CD4-positive, alpha-beta T cell (primary cell): ENCODE results near the gene HDAC9. TPM values are rescaled to one million over a fixed set of nuclear protein-coding genes. Genes with fewer than 3 reads are reported as not detected.

Experiments
- ATAC-seq: fragments of 200-7000 bp; cut with Tn5 transposase; one replicate; pipeline ENCODE4 v1.10.0; 2022; ENCODE audit warnings: mild to moderate bottlenecking; ENCODE audit not compliant: poor library complexity
- CTCF ChIA-PET: fragments of 350-600 bp; sonication (Branson Sonifier 250); formaldehyde crosslinking; loops from one replicate; lab custom pipeline; 2021; ENCODE audit warnings: antibody characterized with exemption, inconsistent platforms; lab: Charles Lee
- POLR2A ChIA-PET: fragments of 350-600 bp; sonication (Branson Sonifier 250); formaldehyde crosslinking; loops from one replicate; lab custom pipeline; 2021; ENCODE audit warnings: antibody characterized with exemption, inconsistent platforms; lab: Charles Lee
- DNase-seq, 14 experiments: peaks; one replicate each; pipeline ENCODE4 v3.0.0-alpha.2; 2013 to 2020; ENCODE audit warnings: mixed read lengths in 2 of 14
- H3K27ac ChIP-seq, 2 donors: one replicate each; pipeline versions ENCODE4 v1.5.1 to v1.7.0; 2013; ENCODE audit warnings: low read length in 2 of 2, low read depth in 1 of 2, mild to moderate bottlenecking in 1 of 2
- H3K27me3 ChIP-seq, 2 experiments: 1 replicate in 1 of 2; 2 replicates in 1 of 2; pipeline versions ENCODE4 v1.6.1 to v1.7.0; 2013; ENCODE audit warnings: low read length in 2 of 2, control low read depth in 1 of 2, mild to moderate bottlenecking in 1 of 2, moderate library complexity in 1 of 2; ENCODE audit not compliant: insufficient read depth in 2 of 2, control insufficient read depth in 1 of 2
- H3K36me3 ChIP-seq: one replicate; pipeline ENCODE4 v1.6.1; 2013; ENCODE audit warnings: low read length, control low read depth; ENCODE audit not compliant: insufficient read depth
- H3K4me1 ChIP-seq: one replicate; pipeline ENCODE4 v1.6.1; 2013; ENCODE audit warnings: low read length, control low read depth; ENCODE audit not compliant: insufficient read depth
- H3K4me3 ChIP-seq: one replicate; pipeline ENCODE4 v1.5.1; 2013; ENCODE audit warnings: mild to moderate bottlenecking, low read length, moderate library complexity
- H3K9me3 ChIP-seq, 2 experiments: 1 replicate in 1 of 2; 2 replicates in 1 of 2; pipeline versions ENCODE4 v1.6.1 to v1.7.0; 2013; ENCODE audit warnings: low read length in 2 of 2, mild to moderate bottlenecking in 2 of 2, control low read depth in 1 of 2, moderate library complexity in 1 of 2; ENCODE audit not compliant: control insufficient read depth in 1 of 2, insufficient read depth in 1 of 2
- H3K27ac Mint-ChIP-seq: one replicate; pipeline ENCODE4 v1.8.0; 2020; ENCODE audit warnings: mixed read lengths
- H3K27me3 Mint-ChIP-seq: one replicate; pipeline ENCODE4 v1.8.0; 2021; ENCODE audit warnings: mixed read lengths
- H3K36me3 Mint-ChIP-seq: one replicate; pipeline ENCODE4 v1.8.0; 2021; ENCODE audit warnings: low read depth, mixed read lengths
- H3K4me1 Mint-ChIP-seq: one replicate; pipeline ENCODE4 v1.8.0; 2021; ENCODE audit warnings: low read depth, mixed read lengths
- H3K4me3 Mint-ChIP-seq: one replicate; pipeline ENCODE4 v1.8.0; 2020; ENCODE audit warnings: mild to moderate bottlenecking, mixed read lengths
- H3K9me3 Mint-ChIP-seq: one replicate; pipeline ENCODE4 v1.8.0; 2020; ENCODE audit warnings: mixed read lengths
- intact Hi-C, 2 experiments: fragments of 100-400 bp; cut with DNase I in 1 of 2; cut with micrococcal nuclease in 1 of 2; formaldehyde crosslinking; loops; one replicate each; pipeline versions ENCODE4 v1.15.1 to v1.9.0; 2023 to 2025; cut with DNase I, micrococcal nuclease
- total RNA-seq, 174 experiments: library from RNA in 2 of 174; stranded (reverse) in 2 of 174; gene quantifications; one replicate each; pipeline ENCODE4 v1.2.3 and lab custom pipeline; 2021 to 2026
- TF ChIP-seq, protein P1 (sequence below): fragments of 200-600 bp; IDR thresholded peaks from one replicate; pipeline ENCODE4 v1.8.0; 2022; ENCODE audit warnings: antibody characterized with exemption, mild to moderate bottlenecking

HDAC9 gene
- total RNA-seq, 2 experiments from 2014 or later: 0.73 to 1.2 TPM

GRCh38 chr7:18511351-18512140, 16.0 kb downstream of the HDAC9 start:
- TF ChIP-seq, protein P1, sequence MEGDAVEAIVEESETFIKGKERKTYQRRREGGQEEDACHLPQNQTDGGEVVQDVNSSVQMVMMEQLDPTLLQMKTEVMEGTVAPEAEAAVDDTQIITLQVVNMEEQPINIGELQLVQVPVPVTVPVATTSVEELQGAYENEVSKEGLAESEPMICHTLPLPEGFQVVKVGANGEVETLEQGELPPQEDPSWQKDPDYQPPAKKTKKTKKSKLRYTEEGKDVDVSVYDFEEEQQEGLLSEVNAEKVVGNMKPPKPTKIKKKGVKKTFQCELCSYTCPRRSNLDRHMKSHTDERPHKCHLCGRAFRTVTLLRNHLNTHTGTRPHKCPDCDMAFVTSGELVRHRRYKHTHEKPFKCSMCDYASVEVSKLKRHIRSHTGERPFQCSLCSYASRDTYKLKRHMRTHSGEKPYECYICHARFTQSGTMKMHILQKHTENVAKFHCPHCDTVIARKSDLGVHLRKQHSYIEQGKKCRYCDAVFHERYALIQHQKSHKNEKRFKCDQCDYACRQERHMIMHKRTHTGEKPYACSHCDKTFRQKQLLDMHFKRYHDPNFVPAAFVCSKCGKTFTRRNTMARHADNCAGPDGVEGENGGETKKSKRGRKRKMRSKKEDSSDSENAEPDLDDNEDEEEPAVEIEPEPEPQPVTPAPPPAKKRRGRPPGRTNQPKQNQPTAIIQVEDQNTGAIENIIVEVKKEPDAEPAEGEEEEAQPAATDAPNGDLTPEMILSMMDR: no peak
- POLR2A ChIA-PET: no interaction called here
- H3K27ac ChIP-seq: no peak overlapping the region
- intact Hi-C loops: no loop called here
- Mint-ChIP-seq H3K27me3 (no peaks in the 10 kb centered on the region), H3K27ac (no peak overlapping the region), H3K36me3 (no peaks in the 10 kb centered on the region), H3K4me1 (no peaks in the 10 kb centered on the region), H3K4me3 (no peak overlapping the region), H3K9me3 (no peaks in the 10 kb centered on the region)
- CTCF ChIA-PET: no interaction called here
- no peak overlapping the region for H3K4me3 ChIP-seq
- H3K27me3 ChIP-seq: no peaks in the 10 kb centered on the region
- no peak for ATAC-seq
- H3K9me3 ChIP-seq: no peaks in the 10 kb centered on the region
- no peak for DNase-seq
- no peaks in the 10 kb centered on the region for H3K36me3 ChIP-seq
- H3K4me1 ChIP-seq: no peaks in the 10 kb centered on the region

DNA sequence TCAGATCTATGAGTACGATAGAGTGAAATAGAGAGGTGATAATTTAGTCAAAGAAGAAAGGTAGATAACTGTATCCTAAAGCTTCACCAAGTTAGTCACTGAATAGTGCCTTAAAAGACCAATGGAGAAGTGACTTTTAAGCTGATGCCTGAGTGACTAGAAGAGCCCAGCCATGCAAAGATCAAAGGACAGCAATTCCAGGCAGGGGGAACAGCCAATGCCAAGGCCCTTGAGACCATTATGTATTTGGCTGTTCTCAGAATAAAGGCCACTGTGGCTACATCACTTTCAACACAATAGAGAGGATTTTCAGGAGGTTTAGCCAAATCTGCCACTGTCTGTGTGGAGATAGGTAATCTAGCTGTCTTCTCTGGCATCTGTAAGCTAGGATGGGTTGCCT, 17.8 kb downstream of the HDAC9 start:
- Histone ChIP-seq H3K4me1 (no peaks in the 10 kb centered on the region), H3K36me3 (no peaks in the 10 kb centered on the region), H3K9me3 (no peaks in the 10 kb centered on the region), H3K4me3 (no peak overlapping the region), H3K27ac (no peak overlapping the region), H3K27me3 (no peaks in the 10 kb centered on the region)
- Mint-ChIP-seq H3K4me3 (no peak overlapping the region), H3K27ac (no peak overlapping the region), H3K27me3 (no peaks in the 10 kb centered on the region), H3K36me3 (no peaks in the 10 kb centered on the region), H3K9me3 (no peaks in the 10 kb centered on the region), H3K4me1 (no peaks in the 10 kb centered on the region)
- ATAC-seq: no peak
- TF ChIP-seq, protein P1: no peak
- intact Hi-C loops: no loop called here
- ChIA-PET POLR2A (no interaction called here), CTCF (interaction anchor here (1.1 kb wide), 1 partner anchor 8 kb away, joined by 5 read pairs; no protein-coding TSS in a partner anchor)
- no peak for DNase-seq

- H3K4me1 ChIP-seq: no peaks in the 10 kb centered on the region
- H3K4me3 ChIP-seq: no peak overlapping the region
- no peaks in the 10 kb centered on the region for H3K9me3 Mint-ChIP-seq
- TF ChIP-seq, protein P1: no peak
- no peaks in the 10 kb centered on the region for H3K36me3 Mint-ChIP-seq
- no peak for DNase-seq
- ChIA-PET CTCF (no interaction called here), POLR2A (no interaction called here)
- intact Hi-C loops: no loop called here
- H3K9me3 ChIP-seq: no peaks in the 10 kb centered on the region
- no peaks in the 10 kb centered on the region for H3K27me3 Mint-ChIP-seq
- ATAC-seq: no peak
- H3K4me1 Mint-ChIP-seq: no peaks in the 10 kb centered on the region
- H3K4me3 Mint-ChIP-seq: no peak overlapping the region
- no peak overlapping the region for H3K27ac ChIP-seq
- no peak overlapping the region for H3K27ac Mint-ChIP-seq
- H3K36me3 ChIP-seq: no peaks in the 10 kb centered on the region
- no peaks in the 10 kb centered on the region for H3K27me3 ChIP-seq
Measured at GRCh38 chr7:18515067-18515466, 19.5 kb downstream of the HDAC9 start.
